Activated naive CD8-positive, alpha-beta T cell treated with anti-CD3 and anti-CD28 coated beads, Interleukin-2, amount 10 ng/mL, durations not matched to agents 7 days and 5 days (primary cell): ENCODE data around the gene SPATA25. TPM values are rescaled to one million over a fixed set of nuclear protein-coding genes. Genes with fewer than 3 reads are reported as not detected.
"Not testable (repeated sequence)": the region's sequence is repeated elsewhere in the genome, so short reads cannot be mapped to it uniquely, and the experiment has no call there.

Experiments used
- ATAC-seq: fragments of 150-1000 bp; cut with Tn5 transposase; one replicate; pipeline ENCODE4 v1.10.0; 2021; ENCODE audit warnings: low read depth, moderate library complexity
- POLR2A ChIA-PET: fragments of 350-600 bp; sonication (Branson Sonifier 250); formaldehyde crosslinking; loops from one replicate; lab custom pipeline; 2021; ENCODE audit warnings: antibody characterized with exemption; lab: Charles Lee
- DNase-seq: peaks from one replicate; pipeline ENCODE4 v3.0.0; 2021
- H3K27ac Mint-ChIP-seq: one replicate; pipeline ENCODE4 v1.8.0; 2022; ENCODE audit warnings: mild to moderate bottlenecking, mixed read lengths
- H3K27me3 Mint-ChIP-seq: one replicate; pipeline ENCODE4 v1.8.0; 2022; ENCODE audit warnings: mild to moderate bottlenecking, moderate library complexity, mixed read lengths
- H3K36me3 Mint-ChIP-seq: one replicate; pipeline ENCODE4 v1.8.0; 2021; ENCODE audit warnings: mild to moderate bottlenecking, mixed read lengths
- H3K4me1 Mint-ChIP-seq: one replicate; pipeline ENCODE4 v1.8.0; 2021; ENCODE audit warnings: mixed read lengths
- H3K4me3 Mint-ChIP-seq: one replicate; pipeline ENCODE4 v1.8.0; 2022; ENCODE audit warnings: mild to moderate bottlenecking, moderate library complexity, mixed read lengths
- H3K9me3 Mint-ChIP-seq: one replicate; pipeline ENCODE4 v1.8.0; 2021; ENCODE audit warnings: mixed read lengths
- total RNA-seq, 2 experiments: library from RNA; stranded (reverse); gene quantifications; one replicate each; pipeline ENCODE4 v1.2.3, GENCODE V29; 2021

Gene SPATA25
- total RNA-seq, 2 experiments from 2014 or later: 1.7 to 2.0 TPM

- Mint-ChIP-seq H3K27ac (peak overlapping the region; percentile 47), H3K4me3 (no peak overlapping the region)
- POLR2A ChIA-PET: interaction anchor here (2.6 to 3.8 kb wide), 2 partner anchors 8 to 26 kb away, joined by 15 to 25 read pairs; partner anchors contain the start of genes ACOT8, CTSA, NEURL2 and ZSWIM3
These were observed 4.3 kb downstream of the SPATA25 start for GRCh38 chr20:45883100-45883469.

GRCh38 chr20:45882469-45883099, 4.8 kb downstream of the SPATA25 start:
- Mint-ChIP-seq H3K4me3 (peak overlapping the region; percentile 41), H3K4me1 (peaks cover 41% of the 10 kb centered on the region), H3K27me3 (no peaks in the 10 kb centered on the region), H3K9me3 (no peaks in the 10 kb centered on the region), H3K36me3 (peaks cover 21% of the 10 kb centered on the region), H3K27ac (peak overlapping the region; percentile 11)
- DNase-seq (no peak), ATAC-seq (no peak)
- POLR2A ChIA-PET: interaction anchor here (1.0 to 2.6 kb wide), 6 partner anchors 8 to 91 kb away, joined by 3 to 30 read pairs (median 4); partner anchors contain the start of genes CTSA, DNTTIP1, NEURL2 and PCIF1

More at GRCh38 chr20:45883100-45883469, 4.3 kb downstream of the SPATA25 start:
- Mint-ChIP-seq H3K27me3 (no peaks in the 10 kb centered on the region), H3K4me1 (peaks cover 41% of the 10 kb centered on the region), H3K9me3 (no peaks in the 10 kb centered on the region), H3K36me3 (peaks cover 21% of the 10 kb centered on the region)
- no peak for DNase-seq
- ATAC-seq: no peak

- DNase-seq (peak; percentile 97), ATAC-seq (peak; percentile 99)
- H3K4me3 Mint-ChIP-seq: peak within 1 kb of the TSS; percentile 87
- H3K27me3 Mint-ChIP-seq: no peaks in the 10 kb centered on the region
- POLR2A ChIA-PET: interaction anchor here (0.6 to 2.6 kb wide), 12 partner anchors 9 to 90 kb away, joined by 3 to 30 read pairs (median 5); partner anchors contain the start of genes ACOT8, CTSA, DNTTIP1 and NEURL2
- peaks cover 40% of the 10 kb centered on the region for H3K4me1 Mint-ChIP-seq
- peak within 1 kb of the TSS; percentile 85 for H3K27ac Mint-ChIP-seq
- H3K36me3 Mint-ChIP-seq: peaks cover 21% of the 10 kb centered on the region
- no peaks in the 10 kb centered on the region for H3K9me3 Mint-ChIP-seq
These were observed 6.2 kb downstream of the SPATA25 start, which contains the start of gene ZSWIM1 for GRCh38 chr20:45880988-45881788. ZSWIM1 (plus strand) TSS chr20:45881227; CDS start chr20:45882593, 1,366 bp downstream.

- Mint-ChIP-seq H3K9me3 (no peaks in the 10 kb centered on the region), H3K4me1 (peaks cover 19% of the 10 kb centered on the region), H3K36me3 (peaks cover 14% of the 10 kb centered on the region), H3K4me3 (no peak overlapping the region), H3K27me3 (no peaks in the 10 kb centered on the region), H3K27ac (no peak overlapping the region)
- POLR2A ChIA-PET: no interaction called here
- no peak for DNase-seq
- no peak for ATAC-seq
These were observed 9.2 kb downstream of the SPATA25 start for GRCh38 chr20:45878076-45878761.

GRCh38 chr20:45874576-45874975, 12.8 kb downstream of the SPATA25 start:
- H3K4me3 Mint-ChIP-seq: no peak overlapping the region
- H3K36me3 Mint-ChIP-seq: peaks cover 2% of the 10 kb centered on the region
- ATAC-seq (no peak), DNase-seq (no peak)
- H3K27me3 Mint-ChIP-seq: no peaks in the 10 kb centered on the region
- H3K4me1 Mint-ChIP-seq: no peaks in the 10 kb centered on the region
- H3K9me3 Mint-ChIP-seq: no peaks in the 10 kb centered on the region
- H3K27ac Mint-ChIP-seq: no peak overlapping the region
- POLR2A ChIA-PET: interaction anchor here (0.7 to 1.4 kb wide), 2 partner anchors 24 to 46 kb away, joined by 3 to 8 read pairs; no protein-coding TSS in a partner anchor

- not testable (repeated sequence) for H3K27me3 Mint-ChIP-seq, H3K9me3 Mint-ChIP-seq, H3K27ac Mint-ChIP-seq, DNase-seq, H3K4me3 Mint-ChIP-seq, H3K36me3 Mint-ChIP-seq, ATAC-seq, H3K4me1 Mint-ChIP-seq
- POLR2A ChIA-PET: interaction anchor here (0.7 to 1.4 kb wide), 2 partner anchors 24 to 46 kb away, joined by 3 to 8 read pairs; no protein-coding TSS in a partner anchor
These were observed 13.3 kb downstream of the SPATA25 start for GRCh38 chr20:45874104-45874481.

GRCh38 chr20:45873409-45874103, 13.9 kb downstream of the SPATA25 start:
- H3K4me3 Mint-ChIP-seq: no peak overlapping the region
- no peak for ATAC-seq
- no peaks in the 10 kb centered on the region for H3K9me3 Mint-ChIP-seq
- no peak overlapping the region for H3K27ac Mint-ChIP-seq
- POLR2A ChIA-PET: no interaction called here
- no peaks in the 10 kb centered on the region for H3K4me1 Mint-ChIP-seq
- DNase-seq: no peak
- H3K36me3 Mint-ChIP-seq: peaks cover 2% of the 10 kb centered on the region
- no peaks in the 10 kb centered on the region for H3K27me3 Mint-ChIP-seq

- POLR2A ChIA-PET: interaction anchor here (0.6 to 0.7 kb wide), 2 partner anchors 8 to 14 kb away, joined by 3 read pairs; partner anchors contain the start of gene ZSWIM1
- H3K4me3 Mint-ChIP-seq: no peak overlapping the region
- H3K36me3 Mint-ChIP-seq: peaks cover 2% of the 10 kb centered on the region
- no peaks in the 10 kb centered on the region for H3K4me1 Mint-ChIP-seq
- no peak for DNase-seq
- H3K27me3 Mint-ChIP-seq: no peaks in the 10 kb centered on the region
- H3K9me3 Mint-ChIP-seq: no peaks in the 10 kb centered on the region
- no peak overlapping the region for H3K27ac Mint-ChIP-seq
- no peak for ATAC-seq
These were observed 14.8 kb downstream of the SPATA25 start for GRCh38 chr20:45872626-45873025.

- POLR2A ChIA-PET: interaction anchor here (0.8 kb wide), 1 partner anchor 10 kb away, joined by 4 read pairs; no protein-coding TSS in a partner anchor
- Mint-ChIP-seq H3K4me3 (no peak overlapping the region), H3K4me1 (no peaks in the 10 kb centered on the region), H3K36me3 (peaks cover 2% of the 10 kb centered on the region), H3K27me3 (no peaks in the 10 kb centered on the region), H3K27ac (no peak overlapping the region), H3K9me3 (no peaks in the 10 kb centered on the region)
- ATAC-seq (no peak), DNase-seq (no peak)
These were observed 19.6 kb downstream of the SPATA25 start for GRCh38 chr20:45867819-45868176.

- H3K36me3 Mint-ChIP-seq: peaks cover under 1% of the 10 kb centered on the region
- POLR2A ChIA-PET: interaction anchor here (1.0 kb wide), 2 partner anchors 9 to 11 kb away, joined by 3 read pairs; no protein-coding TSS in a partner anchor
- no peak overlapping the region for H3K4me3 Mint-ChIP-seq
- no peak overlapping the region for H3K27ac Mint-ChIP-seq
- ATAC-seq (no peak), DNase-seq (no peak)
- H3K27me3 Mint-ChIP-seq: no peaks in the 10 kb centered on the region
- H3K9me3 Mint-ChIP-seq: no peaks in the 10 kb centered on the region
- H3K4me1 Mint-ChIP-seq: no peaks in the 10 kb centered on the region
These were observed 20.1 kb downstream of the SPATA25 start for GRCh38 chr20:45867136-45867818.

- Mint-ChIP-seq H3K4me3 (no peak overlapping the region), H3K36me3 (no peaks in the 10 kb centered on the region), H3K9me3 (no peaks in the 10 kb centered on the region), H3K27me3 (no peaks in the 10 kb centered on the region), H3K27ac (no peak overlapping the region), H3K4me1 (no peaks in the 10 kb centered on the region)
- DNase-seq (no peak), ATAC-seq (no peak)
- POLR2A ChIA-PET: interaction anchor here (1.0 kb wide), 2 partner anchors 8 to 10 kb away, joined by 3 read pairs; no protein-coding TSS in a partner anchor
These were observed 21.0 kb downstream of the SPATA25 start for GRCh38 chr20:45866454-45866853.
